ENCODE measurements around the gene HCN2. TPM values are rescaled to one million over a fixed set of nuclear protein-coding genes. Genes with fewer than 3 reads are reported as not detected.

HCN2 gene
- total and polyA plus RNA-seq, 2 of the 13 experiments (the other 11 are each of a cell fraction or from before 2014, with no cell fraction given) = 0.01 TPM; not detected in 1

DNA sequence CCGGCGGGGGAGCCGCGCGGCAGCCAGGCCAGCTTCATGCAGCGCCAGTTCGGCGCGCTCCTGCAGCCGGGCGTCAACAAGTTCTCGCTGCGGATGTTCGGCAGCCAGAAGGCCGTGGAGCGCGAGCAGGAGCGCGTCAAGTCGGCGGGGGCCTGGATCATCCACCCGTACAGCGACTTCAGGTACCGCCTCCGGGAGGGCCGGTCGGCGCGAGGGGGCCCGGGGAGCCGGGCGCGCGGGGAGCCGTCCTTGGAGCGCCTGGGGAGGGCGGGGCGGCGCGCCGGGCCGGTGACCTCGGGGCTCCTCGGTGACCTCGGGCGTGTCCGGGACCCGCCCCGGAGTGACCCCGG, 690 bp downstream of the HCN2 start:
- BruUV-seq (replicated peaks) = no TSS peak
- Histone ChIP-seq H3K36me3 (replicated peaks in 1 of 2; ENCODE audit: control insufficient read depth in 1 of 2, insufficient read depth in 2 of 2, low read length in 2 of 2) (no peaks in the 10 kb centered on the region), H3K27ac (ENCODE audit: extremely low read length, insufficient read depth, low read length) (no peak overlapping the region), H3K79me2 (ENCODE audit: insufficient read depth, low read length) (no peaks in the 10 kb centered on the region), H3K4me2 (ENCODE audit: low read depth, low read length) (peak overlapping the region; percentile 42; the same call in 1 of the 2 replicates), H4K20me1 (ENCODE audit: insufficient read depth, low read length) (peaks cover 26% of the 10 kb centered on the region; the same call in 1 of the 2 replicates), H2AFZ (ENCODE audit: low read length) (no peak overlapping the region), H3K9ac (ENCODE audit: insufficient read depth, low read depth, low read length) (no peak overlapping the region), H3K9me3 (ENCODE audit: low read length) (no peaks in the 10 kb centered on the region), H3K4me3 (replicated peaks in 1 of 3; ENCODE audit: insufficient read depth in 1 of 3, low read depth in 2 of 3, low read length in 3 of 3) (peak overlapping the region in 1 of 3 experiments; percentile 16; a peak in 1 of 6 replicates), H3K27me3 (ENCODE audit: control insufficient read depth in 1 of 2, insufficient read depth in 2 of 2, low read length in 2 of 2) (peaks cover 10 to 67% of the 10 kb centered on the region in 2 experiments), H3K4me1 (ENCODE audit: insufficient read depth, low read length) (peaks cover 35% of the 10 kb centered on the region)
- WGBS (ENCODE audit: low lambda C conversion rate) = no CpG with 5 or more reads among the region's 50 CpGs
- in situ Hi-C loops (cut with HindIII; ENCODE audit: extremely low pct_ligation_motif_present, low pct_unique_long_range_greater_than_20kb) (no loop called here), intact Hi-C loops (cut with micrococcal nuclease; ENCODE audit: unreplicated experiment) (no loop called here)
- no peak for ATAC-seq
- POLR2A ChIA-PET = no interaction called here
- TF ChIP-seq, protein P1, sequence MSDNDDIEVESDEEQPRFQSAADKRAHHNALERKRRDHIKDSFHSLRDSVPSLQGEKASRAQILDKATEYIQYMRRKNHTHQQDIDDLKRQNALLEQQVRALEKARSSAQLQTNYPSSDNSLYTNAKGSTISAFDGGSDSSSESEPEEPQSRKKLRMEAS (IDR thresholded peaks at IDR 0.05) = peak; percentile 52
- TF ChIP-seq FOXP1 (IDR thresholded peaks at IDR 0.05) = no peak
- TF ChIP-seq FOXP1 (CRISPR knock-in tag; IDR thresholded peaks at IDR 0.05) = no peak
- FAIRE-seq = no peak
- DNase-seq (ENCODE audit: low spot score) = no peak
- CTCF ChIA-PET (ENCODE audit: low intra/inter-chr PET ratio, low total read pairs) = no interaction called here

DNA sequence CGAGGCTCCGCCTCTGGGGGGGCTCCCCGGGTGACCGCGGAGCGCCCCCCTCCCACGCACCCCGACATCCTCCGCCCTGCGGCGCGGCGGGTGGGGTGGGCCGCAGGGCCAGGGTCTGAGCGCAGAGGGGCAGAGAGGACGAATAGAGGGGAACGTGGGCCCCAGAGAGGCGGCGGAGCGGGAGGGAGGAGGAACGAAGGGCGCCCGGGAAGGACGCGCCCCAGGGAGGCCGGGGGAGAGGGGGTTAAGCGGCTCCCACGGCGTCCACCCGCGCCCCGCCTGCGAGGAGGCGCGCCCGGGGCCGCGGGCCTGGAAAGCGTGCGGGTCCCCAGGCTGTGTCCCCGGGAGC, 1.0 kb downstream of the HCN2 start:
- H3K9me3 ChIP-seq (ENCODE audit: low read length) = no peaks in the 10 kb centered on the region
- FAIRE-seq (no peak), DNase-seq (ENCODE audit: low spot score) (no peak), ATAC-seq (no peak)
- H3K27ac ChIP-seq (ENCODE audit: extremely low read length, insufficient read depth, low read length) = no peak overlapping the region
- BruUV-seq (replicated peaks) = no TSS peak
- peaks cover 10 to 70% of the 10 kb centered on the region in 2 experiments for H3K27me3 ChIP-seq (ENCODE audit: control insufficient read depth in 1 of 2, insufficient read depth in 2 of 2, low read length in 2 of 2)
- no peaks in the 10 kb centered on the region for H3K36me3 ChIP-seq (replicated peaks in 1 of 2; ENCODE audit: control insufficient read depth in 1 of 2, insufficient read depth in 2 of 2, low read length in 2 of 2)
- no peak overlapping the region for H2AFZ ChIP-seq (ENCODE audit: low read length)
- H3K79me2 ChIP-seq (ENCODE audit: insufficient read depth, low read length) = no peaks in the 10 kb centered on the region
- 23% methylated on average over 24 of the region's 41 CpGs for WGBS (ENCODE audit: low lambda C conversion rate)
- H4K20me1 ChIP-seq (ENCODE audit: insufficient read depth, low read length) = peaks cover 26% of the 10 kb centered on the region; the same call in 1 of the 2 replicates
- H3K4me3 ChIP-seq (replicated peaks in 1 of 3; ENCODE audit: insufficient read depth in 1 of 3, low read depth in 2 of 3, low read length in 3 of 3) = no peak overlapping the region
- POLR2A ChIA-PET = no interaction called here
- H3K4me2 ChIP-seq (ENCODE audit: low read depth, low read length) = no peak overlapping the region
- TF ChIP-seq FIP1L1 (IDR thresholded peaks at IDR 0.05; ENCODE audit: borderline replicate concordance, insufficient read depth, low read depth, low read length) = no peak
- TF ChIP-seq, protein P2, sequence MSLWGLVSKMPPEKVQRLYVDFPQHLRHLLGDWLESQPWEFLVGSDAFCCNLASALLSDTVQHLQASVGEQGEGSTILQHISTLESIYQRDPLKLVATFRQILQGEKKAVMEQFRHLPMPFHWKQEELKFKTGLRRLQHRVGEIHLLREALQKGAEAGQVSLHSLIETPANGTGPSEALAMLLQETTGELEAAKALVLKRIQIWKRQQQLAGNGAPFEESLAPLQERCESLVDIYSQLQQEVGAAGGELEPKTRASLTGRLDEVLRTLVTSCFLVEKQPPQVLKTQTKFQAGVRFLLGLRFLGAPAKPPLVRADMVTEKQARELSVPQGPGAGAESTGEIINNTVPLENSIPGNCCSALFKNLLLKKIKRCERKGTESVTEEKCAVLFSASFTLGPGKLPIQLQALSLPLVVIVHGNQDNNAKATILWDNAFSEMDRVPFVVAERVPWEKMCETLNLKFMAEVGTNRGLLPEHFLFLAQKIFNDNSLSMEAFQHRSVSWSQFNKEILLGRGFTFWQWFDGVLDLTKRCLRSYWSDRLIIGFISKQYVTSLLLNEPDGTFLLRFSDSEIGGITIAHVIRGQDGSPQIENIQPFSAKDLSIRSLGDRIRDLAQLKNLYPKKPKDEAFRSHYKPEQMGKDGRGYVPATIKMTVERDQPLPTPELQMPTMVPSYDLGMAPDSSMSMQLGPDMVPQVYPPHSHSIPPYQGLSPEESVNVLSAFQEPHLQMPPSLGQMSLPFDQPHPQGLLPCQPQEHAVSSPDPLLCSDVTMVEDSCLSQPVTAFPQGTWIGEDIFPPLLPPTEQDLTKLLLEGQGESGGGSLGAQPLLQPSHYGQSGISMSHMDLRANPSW (CRISPR knock-in tag; IDR thresholded peaks at IDR 0.05; ENCODE audit: borderline replicate concordance) = no peak
- no peak overlapping the region for H3K9ac ChIP-seq (ENCODE audit: insufficient read depth, low read depth, low read length)
- peaks cover 32% of the 10 kb centered on the region for H3K4me1 ChIP-seq (ENCODE audit: insufficient read depth, low read length)
- in situ Hi-C loops (cut with HindIII; ENCODE audit: extremely low pct_ligation_motif_present, low pct_unique_long_range_greater_than_20kb) (no loop called here), intact Hi-C loops (cut with micrococcal nuclease; ENCODE audit: unreplicated experiment) (no loop called here)
- CTCF ChIA-PET (ENCODE audit: low intra/inter-chr PET ratio, low total read pairs) = no interaction called here

Data from HepG2 (cell line).